NB4 (cell line): ENCODE measurements around the gene AKNA.

Experiments used
- DNase-seq: peaks from one replicate; pipeline ENCODE4 v3.0.0; 2010; ENCODE audit warnings: low read depth
- H3K4me3 ChIP-seq: one replicate; pipeline ENCODE4 v1.5.1; 2011; ENCODE audit warnings: mild to moderate bottlenecking, low read depth, low read length, moderate library complexity
- CTCF ChIP-seq: IDR thresholded peaks from one replicate; pipeline ENCODE4 v1.5.1; 2012; ENCODE audit warnings: low read depth, low read length
- MYC ChIP-seq: IDR thresholded peaks from 2 replicates; pipeline ENCODE4 v1.6.1; 2011; ENCODE audit warnings: low read depth, low read length
- POLR2A ChIP-seq: IDR thresholded peaks from 2 replicates; pipeline ENCODE4 v1.6.1; 2011; ENCODE audit warnings: mild to moderate bottlenecking; ENCODE audit not compliant: insufficient read length; ENCODE audit errors: extremely low read depth
- TF ChIP-seq, protein P1 (sequence below): IDR thresholded peaks from 2 replicates; pipeline ENCODE4 v1.6.1; 2011; ENCODE audit warnings: low read depth, low read length

The AKNA gene

DNA sequence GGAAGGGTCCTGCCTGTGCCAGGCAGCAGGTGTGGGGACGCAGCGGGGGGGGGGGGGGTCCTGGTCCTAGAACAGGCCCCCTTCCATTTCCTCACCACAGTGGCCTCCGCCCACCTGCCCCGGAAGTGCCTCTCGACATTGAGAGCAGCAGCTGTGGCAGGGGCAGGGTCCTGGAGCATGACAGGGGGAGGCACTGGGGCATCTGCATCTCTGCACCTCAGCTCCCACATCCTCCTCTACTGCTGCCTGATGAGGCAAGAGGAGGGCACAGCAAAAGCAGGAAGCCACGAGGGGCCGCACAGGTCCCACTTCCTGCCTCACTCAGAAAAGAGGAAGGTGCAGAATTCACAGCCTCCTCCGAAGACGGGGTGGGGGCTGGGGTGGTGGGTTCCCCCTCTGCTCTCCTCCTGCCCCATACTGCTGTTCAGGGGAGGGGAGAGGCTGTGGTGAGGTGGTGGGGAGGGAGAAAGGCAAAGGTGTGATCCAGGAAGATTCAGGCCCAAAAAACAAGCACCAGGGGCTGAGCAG is 14.8 kb downstream of the AKNA start:
- no peak for TF ChIP-seq CTCF
- TF ChIP-seq, protein P1, sequence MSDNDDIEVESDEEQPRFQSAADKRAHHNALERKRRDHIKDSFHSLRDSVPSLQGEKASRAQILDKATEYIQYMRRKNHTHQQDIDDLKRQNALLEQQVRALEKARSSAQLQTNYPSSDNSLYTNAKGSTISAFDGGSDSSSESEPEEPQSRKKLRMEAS, result peak; percentile 82
- no peak for TF ChIP-seq POLR2A
- TF ChIP-seq MYC, result peak; percentile 83
- H3K4me3 ChIP-seq, result no peak overlapping the region
- peak; percentile 99 for DNase-seq

DNA sequence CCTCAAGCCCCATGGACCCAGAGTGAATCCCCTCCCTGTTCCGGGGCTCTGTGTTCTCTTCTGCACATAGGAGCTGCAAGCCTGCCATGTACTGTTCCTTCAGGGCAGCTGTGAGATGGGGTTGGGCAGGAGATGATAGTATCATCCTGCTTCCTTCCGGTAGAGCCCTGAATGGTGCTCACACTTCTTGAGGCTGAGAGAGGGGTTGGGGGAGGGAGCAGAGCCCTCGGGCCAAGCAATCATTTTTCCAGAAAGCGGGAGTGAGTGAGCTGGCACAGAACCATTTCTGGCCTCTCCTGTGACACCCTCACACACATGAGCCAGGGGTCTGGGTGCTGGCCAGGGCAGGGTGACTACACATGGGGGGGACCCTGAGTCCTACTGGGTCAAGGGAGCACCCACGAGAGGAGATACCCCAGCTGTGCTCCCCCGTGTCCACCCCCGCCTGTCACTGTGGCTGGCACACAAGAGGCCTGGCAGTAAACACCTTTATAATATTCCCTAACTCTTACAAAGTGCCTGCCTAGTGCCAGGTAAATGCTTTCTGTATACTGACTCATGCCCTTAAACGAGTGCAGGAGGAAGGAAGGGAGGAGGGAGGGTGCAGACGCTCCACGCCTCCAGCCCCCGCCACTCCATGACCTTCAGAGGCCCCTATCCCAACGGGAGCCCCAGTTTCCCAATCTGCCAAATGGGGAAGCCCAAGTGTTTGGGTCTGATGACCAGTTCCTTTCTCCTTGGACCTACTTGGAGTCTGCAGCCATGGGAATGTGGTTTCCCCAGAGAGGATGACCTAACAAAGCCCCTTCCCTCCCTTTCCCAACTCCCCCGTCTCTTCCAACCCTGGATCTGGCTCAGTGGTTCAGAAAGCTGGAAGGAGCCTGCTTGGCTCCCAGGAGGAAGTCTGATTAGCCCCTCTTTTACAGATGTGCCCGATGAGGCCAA is 15.5 kb downstream of the AKNA start:
- peak; percentile 83 for DNase-seq
- H3K4me3 ChIP-seq, result peak overlapping the region; percentile 11
- no peak for TF ChIP-seq POLR2A
- TF ChIP-seq, protein P1, result no peak

DNA sequence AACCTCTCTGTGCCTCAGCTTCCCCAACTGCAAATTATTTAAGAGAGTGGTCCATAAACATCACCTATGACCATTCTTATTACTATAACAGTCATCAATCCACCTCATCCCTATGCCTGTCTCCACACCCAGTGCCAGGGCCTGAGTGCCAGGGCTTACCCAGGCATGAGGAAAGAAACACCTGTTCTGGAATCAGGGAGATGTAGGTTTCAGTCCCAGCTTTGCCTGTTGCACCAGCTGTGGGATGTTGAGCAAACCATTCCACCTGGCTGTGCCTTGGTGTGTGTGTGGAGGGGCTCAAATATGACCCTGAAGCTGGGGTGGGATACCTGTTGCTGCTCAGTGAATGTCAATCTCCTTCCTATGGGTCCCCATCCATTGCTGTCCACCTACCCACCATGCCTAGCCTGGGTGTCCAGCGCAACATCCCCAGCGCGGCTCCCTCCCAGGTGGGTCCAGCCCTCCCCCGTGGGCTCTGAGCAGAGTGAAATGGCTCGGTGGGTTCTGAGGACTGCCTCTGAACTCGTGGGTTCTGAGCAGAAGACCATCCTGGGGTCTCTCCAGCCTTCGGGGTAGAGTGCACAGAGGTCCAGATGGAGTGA is 16.3 kb downstream of the AKNA start:
- no peak for TF ChIP-seq POLR2A
- no peak for TF ChIP-seq CTCF
- TF ChIP-seq, protein P1, result no peak
- no peak for TF ChIP-seq MYC
- no peak for DNase-seq
- H3K4me3 ChIP-seq, result no peak overlapping the region

- TF ChIP-seq, protein P1, result no peak
- no peak for TF ChIP-seq CTCF
- TF ChIP-seq POLR2A, result no peak
- no peak for TF ChIP-seq MYC
- no peak for DNase-seq
- no peak overlapping the region for H3K4me3 ChIP-seq
Measured at GRCh38 chr9:114370968-114371320, 16.8 kb downstream of the AKNA start.

DNA sequence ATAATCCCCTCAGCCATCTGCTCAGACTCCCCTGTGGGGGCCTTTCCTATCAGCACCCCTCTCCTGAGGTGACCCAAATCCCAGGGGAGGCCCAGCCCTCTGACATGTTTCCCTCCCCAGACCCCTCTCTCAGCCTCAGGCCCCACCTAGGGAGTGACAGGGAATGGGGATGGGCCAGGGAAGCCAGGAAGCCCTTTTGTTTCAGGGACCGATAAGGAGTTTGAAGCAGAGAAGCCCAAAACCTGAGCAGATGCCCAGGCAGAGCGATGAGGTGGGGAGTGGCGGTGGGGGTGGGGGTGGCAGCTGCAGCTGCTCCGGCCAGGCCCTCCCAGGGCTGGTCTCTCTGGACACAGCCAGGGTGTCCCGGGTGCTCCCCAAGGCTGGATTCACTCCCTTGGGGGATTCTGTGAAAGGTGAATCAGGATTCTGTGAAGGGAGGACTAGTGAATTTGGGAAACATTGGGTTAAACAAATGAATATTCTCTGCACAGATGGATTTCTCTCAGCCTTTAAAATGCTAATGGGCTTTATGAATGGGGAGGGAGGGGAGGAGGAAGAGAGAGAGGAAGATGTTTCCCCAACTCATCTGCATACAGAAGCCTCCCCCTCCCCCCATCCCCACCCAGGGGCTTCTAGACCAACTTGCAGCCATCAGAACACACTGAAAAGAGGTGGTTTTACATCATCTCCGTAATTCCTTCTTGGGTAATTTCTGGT is 17.4 kb downstream of the AKNA start:
- peak; percentile 62 for DNase-seq
- no peak overlapping the region for H3K4me3 ChIP-seq
- TF ChIP-seq MYC (no peak), POLR2A (no peak)
- TF ChIP-seq, protein P1, result no peak

DNA sequence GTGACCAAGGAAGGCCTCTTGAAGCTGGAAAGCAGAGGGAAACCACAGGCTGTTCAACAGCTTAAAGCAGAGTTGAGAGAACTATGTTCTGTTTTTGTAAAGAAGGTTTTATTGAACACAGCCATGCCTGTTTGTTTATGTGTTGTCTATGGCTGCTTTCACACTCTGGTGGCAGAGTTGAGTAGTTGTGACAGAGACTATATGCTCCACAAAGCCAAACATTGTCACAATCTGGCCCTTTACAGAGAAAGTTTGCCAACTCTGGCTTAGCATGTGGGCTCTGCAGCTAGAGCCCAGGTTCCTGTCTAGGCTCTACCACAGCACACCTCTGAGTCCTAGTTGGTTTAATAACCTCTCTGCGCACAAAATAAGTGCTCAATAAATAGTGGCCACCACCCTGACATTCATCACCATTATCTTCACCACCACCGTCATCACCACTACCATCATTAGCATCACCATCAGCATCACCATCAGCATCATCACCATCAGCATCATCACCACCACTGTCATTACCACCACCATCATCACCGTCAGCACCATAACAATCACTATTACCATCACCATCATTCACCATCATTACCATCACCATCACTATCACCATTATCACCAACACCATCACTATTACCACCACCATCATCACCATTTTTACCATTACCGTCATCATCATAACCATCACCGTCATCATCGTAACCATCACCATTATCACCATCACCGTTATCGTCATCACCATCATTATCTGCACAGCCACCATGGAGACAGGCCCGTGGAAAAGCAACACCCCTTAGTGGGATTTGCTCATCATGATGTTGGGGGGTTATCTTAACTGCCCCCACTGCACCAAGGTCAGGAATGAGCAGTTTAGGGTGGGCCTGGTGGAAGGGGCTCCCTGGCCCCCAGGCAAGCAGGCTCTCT is 18.3 kb downstream of the AKNA start:
- TF ChIP-seq, protein P1, result no peak
- no peak for TF ChIP-seq CTCF
- TF ChIP-seq POLR2A, result no peak
- TF ChIP-seq MYC, result no peak
- no peak overlapping the region for H3K4me3 ChIP-seq
- DNase-seq, result no peak
